Measurements from ENCODE around the gene THAP3. TPM values are rescaled to one million over a fixed set of nuclear protein-coding genes. Genes with fewer than 3 reads are reported as not detected.
A peak's percentile ranks its signal among the peaks of the same experiment; 100 is the strongest.

Gene THAP3
- total and polyA plus RNA-seq, 9 of the 15 experiments (the other 6 are each of a cell fraction or from before 2014, with no cell fraction given): 1.9 to 31.2 (median 18.2) TPM

GRCh38 chr1:6581561-6582305, 42.9 kb upstream of the THAP3 start (continued):
- TF ChIP-seq E2F3 (CRISPR knock-in tag; IDR thresholded peaks at IDR 0.05) (no peak), ZNF175 (CRISPR knock-in tag; IDR thresholded peaks at IDR 0.05; ENCODE audit: low read depth) (no peak), POLR3A (IDR thresholded peaks at IDR 0.05; ENCODE audit: borderline replicate concordance, extremely low read depth, insufficient read depth, insufficient read length) (no peak), IFI16 (CRISPR knock-in tag; IDR thresholded peaks at IDR 0.05) (no peak), ZNF140 (CRISPR knock-in tag; IDR thresholded peaks at IDR 0.05) (no peak), TAF9B (IDR thresholded peaks at IDR 0.05; ENCODE audit: partially characterized antibody) (no peak), ZMIZ1 (IDR thresholded peaks at IDR 0.05; ENCODE audit: low read depth in 2 of 2, low read length in 2 of 2) (0 out of 4 replicates have a peak, but pooled peaks of 1 of the 2 experiments have one; percentile 13), AFF1 (IDR thresholded peaks at IDR 0.05; ENCODE audit: low read depth in 1 of 2, partially characterized antibody in 2 of 2) (no peak), CHD4 (IDR thresholded peaks at IDR 0.05; ENCODE audit: insufficient read depth, insufficient replicate concordance, low read depth, low read length, poor library complexity, severe bottlenecking) (no peak), TAF15 (IDR thresholded peaks at IDR 0.05; ENCODE audit: low read depth, low read length) (no peak), ZC3H8 (IDR thresholded peaks at IDR 0.05) (no peak), CTBP1 (IDR thresholded peaks at IDR 0.05; ENCODE audit: borderline replicate concordance) (peak; percentile 92), PATZ1 (CRISPR knock-in tag; IDR thresholded peaks at IDR 0.05; ENCODE audit: borderline replicate concordance) (no peak), LCOR (CRISPR knock-in tag; IDR thresholded peaks at IDR 0.05) (no peak), ZNF512 (tag; IDR thresholded peaks at IDR 0.05) (no peak)

Data from K562 (cell line).